Measurements from ENCODE around the gene PDLIM1.
"Not testable (repeated sequence)": the region's sequence is repeated elsewhere in the genome, so short reads cannot be mapped to it uniquely, and the experiment has no call there.

Gene PDLIM1

GRCh38 chr10:95234951-95235350 is 55.9 kb downstream of the PDLIM1 start:
- Mint-ChIP-seq H3K4me1 (peaks cover 15% of the 10 kb centered on the region), H3K27ac (no peak overlapping the region), H3K4me3 (no peak overlapping the region), H3K9me3 (peaks cover 18% of the 10 kb centered on the region), H3K27me3 (ENCODE audit: low read depth, poor library complexity) (peaks cover 7% of the 10 kb centered on the region), H3K36me3 (ENCODE audit: low read depth) (peaks cover 59% of the 10 kb centered on the region)
- no peak for TF ChIP-seq CTCF (IDR thresholded peaks at IDR 0.05)
- DNase-seq: no peak

DNA sequence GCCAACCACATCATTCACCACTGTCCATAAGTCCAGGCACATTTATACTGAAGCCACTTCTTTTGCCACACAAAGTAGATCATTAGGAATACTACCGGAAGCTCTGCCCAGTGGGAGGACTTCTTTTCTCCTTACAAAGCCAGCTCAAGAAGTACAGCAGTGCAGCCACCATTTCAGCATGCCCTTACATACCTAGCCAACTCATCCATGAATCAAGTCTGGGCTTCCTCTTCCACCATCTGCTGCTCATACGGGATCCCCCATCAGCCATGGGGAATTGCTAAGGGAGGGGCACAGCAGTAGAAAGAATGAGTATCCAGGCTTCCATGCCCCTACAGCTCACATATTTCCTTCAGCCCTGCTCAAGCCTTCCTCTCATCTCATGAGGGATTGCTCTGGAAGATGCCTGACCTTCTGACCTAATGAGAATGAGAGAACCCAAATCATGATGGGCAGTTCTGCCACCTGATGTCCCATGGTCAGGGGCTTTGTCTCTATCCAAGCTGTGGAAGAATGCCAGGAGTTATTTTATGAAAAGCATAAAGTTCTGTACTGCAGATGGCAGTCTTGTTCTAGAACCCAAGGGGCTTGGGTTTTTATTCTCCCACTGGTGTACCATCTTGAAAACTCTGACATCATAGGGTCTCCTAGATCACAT is 57.3 kb downstream of the PDLIM1 start:
- Mint-ChIP-seq H3K27me3 (ENCODE audit: low read depth, poor library complexity) (peaks cover 14% of the 10 kb centered on the region), H3K4me3 (no peak overlapping the region), H3K9me3 (peaks cover 15% of the 10 kb centered on the region), H3K4me1 (peaks cover 25% of the 10 kb centered on the region), H3K36me3 (ENCODE audit: low read depth) (peaks cover 48% of the 10 kb centered on the region), H3K27ac (no peak overlapping the region)
- TF ChIP-seq CTCF (IDR thresholded peaks at IDR 0.05): no peak
- DNase-seq: no peak

GRCh38 chr10:95230677-95231586 is 59.9 kb downstream of the PDLIM1 start:
- Mint-ChIP-seq H3K27me3 (ENCODE audit: low read depth, poor library complexity) (peaks cover 17% of the 10 kb centered on the region), H3K4me1 (peaks cover 25% of the 10 kb centered on the region), H3K9me3 (peaks cover 15% of the 10 kb centered on the region), H3K4me3 (peak overlapping the region; percentile 90), H3K36me3 (ENCODE audit: low read depth) (peaks cover 35% of the 10 kb centered on the region)
- peak; percentile 47 for DNase-seq
- not testable (repeated sequence) for H3K27ac Mint-ChIP-seq

GRCh38 chr10:95229724-95230627 is 60.8 kb downstream of the PDLIM1 start:
- H3K4me3 Mint-ChIP-seq: peak overlapping the region; percentile 90
- H3K4me1 Mint-ChIP-seq: peaks cover 25% of the 10 kb centered on the region
- peaks cover 31% of the 10 kb centered on the region for H3K36me3 Mint-ChIP-seq (ENCODE audit: low read depth)
- DNase-seq: no peak
- H3K27me3 Mint-ChIP-seq (ENCODE audit: low read depth, poor library complexity): peaks cover 17% of the 10 kb centered on the region
- H3K9me3 Mint-ChIP-seq: peaks cover 15% of the 10 kb centered on the region
- no peak overlapping the region for H3K27ac Mint-ChIP-seq
- TF ChIP-seq CTCF (IDR thresholded peaks at IDR 0.05): no peak

GRCh38 chr10:95228934-95229723 is 61.7 kb downstream of the PDLIM1 start:
- H3K27ac Mint-ChIP-seq, DNase-seq: not testable (repeated sequence)
- Mint-ChIP-seq H3K9me3 (peaks cover 15% of the 10 kb centered on the region), H3K36me3 (ENCODE audit: low read depth) (peaks cover 32% of the 10 kb centered on the region), H3K27me3 (ENCODE audit: low read depth, poor library complexity) (peaks cover 17% of the 10 kb centered on the region), H3K4me1 (peaks cover 25% of the 10 kb centered on the region), H3K4me3 (peak overlapping the region; percentile 41)

GRCh38 chr10:95225136-95225535 is 65.7 kb downstream of the PDLIM1 start:
- Mint-ChIP-seq H3K27me3 (ENCODE audit: low read depth, poor library complexity) (peaks cover 9% of the 10 kb centered on the region), H3K9me3 (no peaks in the 10 kb centered on the region), H3K4me3 (no peak overlapping the region), H3K36me3 (ENCODE audit: low read depth) (peaks cover 24% of the 10 kb centered on the region), H3K27ac (no peak overlapping the region), H3K4me1 (peaks cover 12% of the 10 kb centered on the region)
- DNase-seq: no peak
- no peak for TF ChIP-seq CTCF (IDR thresholded peaks at IDR 0.05)

Measured in nephron progenitor cell (in vitro differentiated cells).